Rectal smooth muscle tissue (tissue), 1 donor: ENCODE measurements around the gene ZCCHC7.
"Not testable (repeated sequence)": the region's sequence is repeated elsewhere in the genome, so short reads cannot be mapped to it uniquely, and the experiment has no call there.

ENCODE experiments used
- H3K27ac ChIP-seq: one replicate; pipeline ENCODE4 v1.7.0; 2013; ENCODE audit warnings: low read depth, low read length, inconsistent platforms
- H3K27me3 ChIP-seq: one replicate; pipeline ENCODE4 v1.7.0; 2013; ENCODE audit warnings: low read length; ENCODE audit not compliant: control insufficient read depth, insufficient read depth
- H3K36me3 ChIP-seq: one replicate; pipeline ENCODE4 v1.7.0; 2013; ENCODE audit warnings: low read length; ENCODE audit not compliant: control insufficient read depth, insufficient read depth
- H3K4me1 ChIP-seq: one replicate; pipeline ENCODE4 v1.7.0; 2013; ENCODE audit warnings: low read length; ENCODE audit not compliant: control insufficient read depth, insufficient read depth
- H3K4me3 ChIP-seq: one replicate; pipeline ENCODE4 v1.7.0; 2013; ENCODE audit warnings: low read length
- H3K9ac ChIP-seq: one replicate; pipeline ENCODE4 v1.7.0; 2013; ENCODE audit warnings: low read length

The ZCCHC7 gene

GRCh38 chr9:37119907-37120842 lies at the start of gene ZCCHC7:
ZCCHC7 (plus strand) TSS chr9:37120574.
- peak within 1 kb of the TSS; percentile 94 for H3K27ac ChIP-seq
- peak within 1 kb of the TSS; percentile 81 for H3K9ac ChIP-seq
- peak within 1 kb of the TSS; percentile 90 for H3K4me3 ChIP-seq
- H3K36me3 ChIP-seq, result no peaks in the 10 kb centered on the region
- H3K4me1 ChIP-seq, result no peaks in the 10 kb centered on the region
- H3K27me3 ChIP-seq, result no peaks in the 10 kb centered on the region

GRCh38 chr9:37074790-37075189 lies 45.6 kb upstream of the ZCCHC7 start:
- not testable (repeated sequence) for H3K27me3 ChIP-seq, H3K4me1 ChIP-seq, H3K36me3 ChIP-seq, H3K9ac ChIP-seq, H3K27ac ChIP-seq, H3K4me3 ChIP-seq

GRCh38 chr9:37079370-37080164 lies 40.8 kb upstream of the ZCCHC7 start:
- Histone ChIP-seq H3K27me3 (no peaks in the 10 kb centered on the region), H3K27ac (peak overlapping the region; percentile 88), H3K9ac (peak overlapping the region; percentile 87), H3K4me1 (no peaks in the 10 kb centered on the region), H3K36me3 (no peaks in the 10 kb centered on the region), H3K4me3 (peak overlapping the region; percentile 93)

- H3K4me3 ChIP-seq, result peak overlapping the region; percentile 93
- not testable (repeated sequence) for H3K36me3 ChIP-seq, H3K27me3 ChIP-seq, H3K4me1 ChIP-seq
- H3K27ac ChIP-seq, result peak overlapping the region; percentile 88
- H3K9ac ChIP-seq, result peak overlapping the region; percentile 87
These were observed 40.2 kb upstream of the ZCCHC7 start for GRCh38 chr9:37080165-37080628.

GRCh38 chr9:37081507-37081906 lies 38.9 kb upstream of the ZCCHC7 start:
- not testable (repeated sequence) for H3K4me1 ChIP-seq, H3K27me3 ChIP-seq, H3K27ac ChIP-seq, H3K9ac ChIP-seq, H3K36me3 ChIP-seq, H3K4me3 ChIP-seq

GRCh38 chr9:37082214-37082765 lies 38.1 kb upstream of the ZCCHC7 start:
- no peaks in the 10 kb centered on the region for H3K27me3 ChIP-seq
- H3K9ac ChIP-seq, result no peak overlapping the region
- H3K27ac ChIP-seq, result no peak overlapping the region
- H3K4me3 ChIP-seq, result no peak overlapping the region
- no peaks in the 10 kb centered on the region for H3K36me3 ChIP-seq
- H3K4me1 ChIP-seq, result no peaks in the 10 kb centered on the region

GRCh38 chr9:37083654-37084053 lies 36.7 kb upstream of the ZCCHC7 start:
- no peaks in the 10 kb centered on the region for H3K27me3 ChIP-seq
- H3K36me3 ChIP-seq, result no peaks in the 10 kb centered on the region
- no peaks in the 10 kb centered on the region for H3K4me1 ChIP-seq
- H3K9ac ChIP-seq, result no peak overlapping the region
- H3K27ac ChIP-seq, result no peak overlapping the region
- H3K4me3 ChIP-seq, result no peak overlapping the region

GRCh38 chr9:37085233-37085632 lies 35.1 kb upstream of the ZCCHC7 start:
- H3K4me1 ChIP-seq, result no peaks in the 10 kb centered on the region
- H3K36me3 ChIP-seq, result no peaks in the 10 kb centered on the region
- H3K4me3 ChIP-seq, result no peak overlapping the region
- H3K9ac ChIP-seq, result no peak overlapping the region
- no peak overlapping the region for H3K27ac ChIP-seq
- H3K27me3 ChIP-seq, result no peaks in the 10 kb centered on the region

GRCh38 chr9:37092714-37093295 lies 27.6 kb upstream of the ZCCHC7 start:
- H3K27ac ChIP-seq, H3K9ac ChIP-seq, H3K4me3 ChIP-seq, H3K4me1 ChIP-seq, H3K36me3 ChIP-seq, H3K27me3 ChIP-seq: not testable (repeated sequence)

GRCh38 chr9:37094751-37095150 lies 25.6 kb upstream of the ZCCHC7 start:
- Histone ChIP-seq H3K27ac (no peak overlapping the region), H3K27me3 (no peaks in the 10 kb centered on the region), H3K9ac (no peak overlapping the region), H3K4me1 (no peaks in the 10 kb centered on the region), H3K4me3 (no peak overlapping the region), H3K36me3 (no peaks in the 10 kb centered on the region)

GRCh38 chr9:37096628-37097027 lies 23.7 kb upstream of the ZCCHC7 start:
- Histone ChIP-seq H3K27ac (no peak overlapping the region), H3K27me3 (no peaks in the 10 kb centered on the region), H3K9ac (no peak overlapping the region), H3K4me3 (no peak overlapping the region), H3K4me1 (no peaks in the 10 kb centered on the region), H3K36me3 (no peaks in the 10 kb centered on the region)

GRCh38 chr9:37097294-37097693 lies 23.1 kb upstream of the ZCCHC7 start:
- Histone ChIP-seq H3K4me1 (no peaks in the 10 kb centered on the region), H3K36me3 (no peaks in the 10 kb centered on the region), H3K9ac (no peak overlapping the region), H3K27me3 (no peaks in the 10 kb centered on the region), H3K27ac (no peak overlapping the region), H3K4me3 (no peak overlapping the region)
